Cerebellar nuclear complex (tissue), 1 donor: ENCODE data around the gene APLP1.
"Not testable (repeated sequence)": the region's sequence is repeated elsewhere in the genome, so short reads cannot be mapped to it uniquely, and the experiment has no call there.

ENCODE experiments used
- DNase-seq, 2 experiments: peaks; one replicate each; lab custom pipeline; 2025; lab: John Stamatoyannopoulos, UW

APLP1 gene

DNA sequence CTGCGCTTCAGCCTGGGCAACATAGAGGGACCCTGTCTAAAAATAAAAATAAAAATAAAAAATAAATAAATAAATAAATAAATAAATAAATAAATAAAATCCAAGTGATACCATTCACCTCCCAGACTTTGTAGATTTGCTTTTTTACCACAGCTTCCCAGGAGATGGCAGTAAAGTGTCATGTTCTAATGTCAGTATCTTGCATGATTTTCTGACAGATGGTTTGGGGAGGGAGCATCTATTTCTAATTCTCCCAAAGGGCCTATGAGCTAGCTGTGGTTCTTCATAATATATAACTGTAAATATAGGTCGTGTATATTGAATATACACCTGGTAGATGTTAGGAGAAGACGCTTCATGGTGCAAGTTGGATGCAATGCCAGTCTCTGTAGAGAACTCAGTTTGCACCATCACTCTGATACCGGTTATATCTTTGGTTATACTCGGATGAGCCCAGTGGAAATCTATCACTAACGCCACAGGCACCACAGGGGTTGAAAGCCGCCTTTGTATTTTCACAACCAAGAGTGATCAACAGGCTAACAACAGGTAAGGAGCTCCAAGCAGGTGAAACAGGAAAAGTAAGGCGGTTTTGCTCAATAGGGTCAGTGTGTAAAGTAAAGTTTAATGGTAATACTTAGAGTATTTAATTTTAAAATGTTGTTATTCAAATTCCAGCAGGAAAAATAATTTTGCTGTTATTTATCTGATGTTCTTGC is 13.9 kb downstream of the APLP1 start:
- peak; percentile 61 to 87 for DNase-seq

DNA sequence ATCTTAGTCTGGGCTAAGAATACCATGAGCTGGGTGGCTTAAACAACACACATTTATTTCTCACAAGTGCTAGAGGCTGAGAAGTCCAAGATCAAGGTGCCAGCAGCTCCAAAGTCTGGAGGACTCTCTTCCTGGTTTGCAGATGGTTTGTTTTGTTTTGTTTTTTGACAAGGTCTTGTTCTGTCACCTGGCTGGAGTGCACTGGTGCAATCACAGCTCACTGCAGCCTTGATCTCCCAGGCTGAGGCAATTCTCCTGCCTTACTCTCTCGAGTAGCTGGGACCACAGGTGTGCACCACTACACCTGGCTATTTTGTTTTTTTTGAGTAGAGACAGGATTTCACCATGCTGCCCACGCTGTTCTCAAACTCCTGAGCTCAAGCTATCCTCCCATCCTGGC is 15.5 kb downstream of the APLP1 start:
- DNase-seq = no peak

DNA sequence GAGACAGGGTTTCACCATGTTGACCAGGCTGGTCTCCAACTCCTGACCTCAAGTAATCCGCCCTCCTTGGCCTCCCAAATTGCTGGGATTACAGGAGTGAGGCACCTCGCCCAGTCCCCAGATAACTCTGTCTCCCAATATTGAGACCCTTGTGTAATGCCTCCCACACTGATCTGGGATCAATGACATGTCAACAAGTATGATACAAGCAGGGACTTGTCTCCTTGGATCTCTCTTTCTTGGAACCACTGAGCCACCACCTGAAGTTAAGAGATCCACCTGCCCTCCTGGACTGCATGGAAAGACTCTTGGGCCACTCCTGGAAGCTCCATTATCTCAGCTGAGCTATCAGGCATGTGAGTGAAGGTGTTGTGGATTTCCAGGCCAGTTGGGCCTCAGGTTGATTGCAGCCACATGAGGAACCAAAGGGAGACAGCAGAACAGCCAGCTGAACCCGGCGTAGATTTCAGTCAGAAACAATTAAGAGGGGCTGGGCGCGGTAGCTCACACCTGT is 16.9 kb downstream of the APLP1 start:
- DNase-seq = no peak

DNA sequence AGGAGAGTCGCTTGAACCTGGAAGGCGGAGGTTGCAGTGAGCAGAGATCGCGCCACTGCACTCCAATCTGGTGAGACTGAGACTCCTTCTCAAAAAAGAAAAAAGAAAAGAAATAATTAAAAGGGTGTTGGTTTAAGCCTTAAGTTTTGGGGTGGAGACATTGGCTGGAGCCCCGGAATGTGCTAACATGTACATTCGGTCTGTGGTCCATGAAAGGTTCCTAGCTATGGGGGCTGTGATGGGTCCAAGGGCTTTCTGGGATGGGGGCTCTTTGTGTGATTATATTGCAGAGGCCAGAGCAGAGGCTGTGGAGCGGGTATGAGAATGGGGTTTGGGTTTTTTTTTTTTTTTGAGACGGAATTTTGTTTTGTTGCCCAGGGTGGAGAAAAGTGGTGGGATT is 17.5 kb downstream of the APLP1 start:
- DNase-seq = no peak

DNA sequence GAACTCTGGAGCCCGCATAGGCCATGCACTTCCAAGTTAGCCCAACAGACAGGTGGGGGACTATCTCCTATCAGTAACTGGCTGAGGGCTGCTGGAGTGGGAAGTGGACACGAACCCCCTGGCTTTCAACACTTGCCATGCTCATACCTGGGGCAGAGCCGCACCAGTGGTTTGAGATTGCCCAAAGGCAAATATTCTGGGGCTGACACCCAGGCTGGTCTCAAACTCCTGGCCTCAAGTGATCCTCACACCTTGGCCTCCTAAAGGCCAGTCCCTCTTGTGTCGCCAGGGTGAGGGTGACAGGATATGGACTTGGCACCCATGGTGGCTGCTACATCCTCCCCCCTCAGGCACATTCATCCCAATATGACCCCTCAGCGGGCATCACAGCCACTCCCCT is 18.8 kb downstream of the APLP1 start:
- DNase-seq = no peak

DNA sequence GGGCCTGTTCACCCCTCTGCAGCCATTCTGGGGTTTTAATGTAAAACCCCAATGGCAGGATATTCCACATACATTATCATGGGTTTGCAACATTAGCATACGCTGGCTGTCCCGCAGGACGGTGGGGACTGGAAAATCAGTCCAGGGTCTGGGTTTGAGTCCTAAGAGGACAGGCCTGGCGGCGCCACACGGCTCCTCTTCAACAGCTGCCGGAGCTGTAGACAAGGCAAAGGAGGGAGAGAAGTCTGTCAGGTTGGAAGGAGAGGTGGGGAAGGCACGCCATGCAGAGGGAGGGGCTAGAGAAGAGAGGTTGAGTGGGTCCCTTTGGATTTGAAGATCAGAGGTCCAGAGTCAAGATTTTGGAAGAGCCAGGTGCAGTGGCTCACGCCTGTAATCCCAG is 20.0 kb downstream of the APLP1 start:
- no peak for DNase-seq

DNA sequence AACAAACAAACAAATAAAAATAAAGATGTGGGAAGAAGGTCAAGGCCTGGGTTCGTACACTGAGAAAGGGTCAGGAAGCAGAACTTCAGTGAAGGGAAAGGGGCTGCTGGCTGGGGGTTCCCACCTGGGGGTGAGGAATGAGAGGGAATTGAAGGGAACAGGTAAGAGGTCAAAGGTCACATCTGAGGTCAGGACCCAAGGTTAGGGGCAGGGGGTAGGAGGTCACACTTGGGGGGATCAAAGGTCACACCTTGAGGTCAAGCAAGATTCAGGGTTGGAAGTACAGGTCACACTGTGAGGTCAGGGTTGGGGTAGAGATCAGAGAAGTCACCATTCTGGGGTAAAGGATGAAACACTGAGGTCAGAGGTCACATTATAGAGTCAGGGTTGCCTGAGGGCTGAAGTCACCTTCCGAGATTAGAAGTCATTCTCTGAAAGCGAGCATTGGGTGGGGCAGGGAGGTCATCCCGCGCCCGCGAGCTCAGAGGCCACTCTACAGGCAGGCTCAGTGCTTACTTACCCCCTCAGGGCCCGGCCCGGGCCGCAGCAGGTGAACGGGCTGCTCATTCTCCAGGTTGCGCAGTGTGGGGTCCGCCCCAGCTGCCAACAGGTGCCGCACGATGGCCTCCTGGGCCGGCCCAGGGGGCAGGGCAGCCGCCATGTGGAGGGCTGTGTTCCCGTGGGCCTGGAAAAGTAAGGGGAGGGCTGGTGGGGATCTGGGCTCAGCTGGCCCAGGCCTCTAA is 21.2 kb downstream of the APLP1 start:
- no peak for DNase-seq

DNA sequence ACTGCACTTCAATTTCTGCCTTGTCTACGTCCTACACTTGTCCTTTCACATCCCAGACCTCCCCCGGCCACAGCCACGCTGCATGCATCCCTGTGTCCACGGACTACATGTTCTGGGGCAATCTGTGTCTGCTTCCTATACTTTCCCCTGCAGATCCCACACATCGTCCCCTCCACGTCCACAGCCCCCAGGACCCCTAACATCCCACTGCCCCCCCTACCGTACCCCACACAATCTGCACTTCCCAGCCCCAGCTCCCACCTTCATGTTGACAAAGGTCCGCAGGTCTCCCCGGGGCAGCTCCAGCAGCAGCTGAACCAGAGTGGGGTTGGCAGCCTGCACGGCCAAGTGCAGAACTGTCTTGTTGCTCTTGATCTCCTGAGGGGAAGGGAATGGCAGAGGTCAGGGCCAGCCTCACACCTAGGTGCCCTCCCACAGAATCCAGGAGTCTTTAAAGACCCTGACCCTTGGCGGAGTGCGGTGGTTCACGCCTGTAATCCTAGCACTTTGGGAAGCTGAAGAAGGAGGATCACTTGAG is 21.8 kb downstream of the APLP1 start:
- no peak for DNase-seq

DNA sequence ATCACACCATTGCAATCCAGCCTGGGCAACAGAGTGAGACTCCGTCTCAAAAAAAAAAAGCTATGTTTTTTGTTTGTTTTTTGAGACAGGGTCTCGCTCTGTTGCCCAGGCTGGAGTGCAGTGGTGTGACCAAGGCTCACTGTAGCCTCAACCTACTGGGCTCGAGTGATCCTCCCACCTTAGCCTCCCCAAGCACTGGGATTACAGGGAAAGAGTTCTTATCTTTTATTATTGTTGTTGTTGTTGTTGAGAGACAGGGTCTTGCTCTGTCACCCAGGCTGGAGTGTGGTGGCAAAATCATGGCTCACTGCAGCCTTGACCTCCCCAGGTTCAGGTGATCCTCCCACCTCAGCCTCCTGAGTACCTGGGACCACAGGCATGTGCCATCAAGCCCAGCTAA is 23.4 kb downstream of the APLP1 start:
- not testable (repeated sequence) for DNase-seq

DNA sequence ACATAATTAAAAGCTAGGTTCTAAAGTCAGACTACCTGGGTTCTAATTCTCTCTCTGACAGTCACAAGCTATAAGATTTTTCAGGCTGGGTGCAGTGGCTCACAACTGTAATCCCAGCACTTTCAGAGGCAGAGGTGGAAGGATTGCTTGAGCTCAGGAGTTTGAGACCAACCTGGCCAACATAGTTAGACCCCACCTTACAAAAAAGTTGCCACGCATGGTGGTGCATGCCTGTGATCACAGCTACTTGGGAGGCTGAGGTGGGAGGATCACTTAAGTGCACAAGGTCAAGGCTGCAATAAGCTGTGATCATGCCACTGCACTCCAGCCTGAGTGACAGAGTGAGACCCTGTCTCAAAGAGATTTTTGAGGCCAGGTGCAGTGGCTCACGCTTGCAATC is 26.0 kb downstream of the APLP1 start:
- DNase-seq = no peak

DNA sequence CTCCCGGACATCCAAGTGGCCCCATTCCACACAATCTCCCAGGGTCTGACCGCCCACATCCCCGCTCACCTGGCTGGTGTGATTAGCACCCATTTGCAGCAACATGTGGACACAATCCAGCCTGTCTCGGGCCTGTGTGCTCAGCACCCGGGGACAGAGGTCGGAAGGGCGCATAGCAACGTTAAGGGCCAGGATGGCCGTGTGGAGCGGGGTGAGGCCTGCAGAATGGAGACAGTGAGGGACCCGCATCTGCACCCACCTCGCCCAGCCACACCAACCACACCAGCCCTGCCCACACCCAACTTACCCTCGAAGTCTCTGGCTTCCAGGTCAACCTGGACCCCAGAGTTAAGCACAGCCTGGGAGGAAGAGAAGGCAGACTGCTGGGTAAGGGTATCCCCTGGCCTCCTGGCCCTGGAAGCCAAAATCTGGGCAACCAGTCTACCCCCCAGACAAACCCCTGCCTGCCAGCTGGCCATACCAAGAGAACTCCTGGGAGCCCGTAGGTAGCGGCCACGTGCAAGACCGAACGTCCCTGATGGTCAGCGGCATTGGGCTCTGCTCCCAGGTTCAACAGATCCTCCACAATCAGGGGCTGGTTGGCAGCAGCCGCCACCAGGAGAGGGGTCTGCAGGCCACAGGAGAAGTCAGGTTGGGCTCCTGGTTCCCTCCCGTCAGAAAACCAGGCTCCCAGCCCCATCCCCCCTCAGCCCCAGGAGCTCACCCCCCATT is 27.7 kb downstream of the APLP1 start:
- no peak for DNase-seq

DNA sequence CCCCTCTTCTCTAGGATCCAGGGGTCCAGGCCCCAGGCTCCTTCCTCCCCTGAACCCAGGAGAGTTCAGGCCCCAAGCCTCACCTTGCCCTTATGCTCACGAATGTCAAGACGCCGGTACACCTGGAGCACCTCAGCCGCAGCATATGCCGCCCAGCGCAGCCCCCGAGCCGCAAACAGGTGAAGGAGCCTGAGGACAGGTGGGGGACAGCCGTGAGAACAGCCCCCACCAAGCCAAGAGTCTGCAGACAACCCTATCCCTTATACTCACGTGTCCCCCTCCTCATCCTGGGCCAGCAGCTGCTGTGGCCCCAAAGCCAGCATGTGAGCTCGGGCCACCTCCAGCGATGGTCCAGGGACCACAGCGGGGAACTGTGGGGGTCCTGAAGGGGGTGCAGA is 28.3 kb downstream of the APLP1 start:
- DNase-seq = no peak

DNA sequence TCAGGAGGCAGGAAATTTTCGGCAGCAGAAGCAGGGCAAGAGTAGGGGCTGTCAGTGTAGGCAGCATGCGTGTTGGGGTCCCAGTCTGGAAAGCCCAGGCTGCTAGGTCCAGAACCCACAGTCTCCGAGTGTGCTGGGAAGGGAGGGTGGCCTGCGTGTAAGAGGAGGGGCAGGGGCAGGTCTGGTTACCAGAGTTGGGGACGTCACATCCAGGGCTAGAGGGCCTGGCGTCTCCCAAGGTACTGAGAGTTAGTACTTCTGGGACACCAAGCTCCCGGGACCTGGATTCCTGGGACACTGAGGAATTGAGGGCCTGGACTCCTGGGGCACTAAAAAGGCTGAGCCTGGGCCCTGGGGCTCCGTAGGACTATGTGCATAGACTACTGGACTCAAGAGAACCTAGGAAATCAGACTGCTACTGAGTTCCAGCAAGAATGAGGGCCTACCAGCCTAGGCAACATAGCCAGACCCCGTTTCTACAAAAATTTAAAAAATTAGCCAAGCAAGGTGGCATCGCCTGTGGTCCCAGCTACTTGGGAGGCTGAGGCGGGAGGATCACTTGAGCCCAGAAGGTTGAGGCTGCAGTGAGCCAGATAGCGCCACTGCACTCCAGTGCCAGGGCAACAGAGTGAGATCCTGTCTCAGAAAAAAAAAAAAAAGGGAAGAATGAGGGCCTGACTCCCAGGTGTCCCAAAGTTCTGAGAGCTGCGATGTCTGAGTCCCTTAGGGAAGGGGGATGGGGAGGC is 29.5 kb downstream of the APLP1 start:
- DNase-seq = no peak

DNA sequence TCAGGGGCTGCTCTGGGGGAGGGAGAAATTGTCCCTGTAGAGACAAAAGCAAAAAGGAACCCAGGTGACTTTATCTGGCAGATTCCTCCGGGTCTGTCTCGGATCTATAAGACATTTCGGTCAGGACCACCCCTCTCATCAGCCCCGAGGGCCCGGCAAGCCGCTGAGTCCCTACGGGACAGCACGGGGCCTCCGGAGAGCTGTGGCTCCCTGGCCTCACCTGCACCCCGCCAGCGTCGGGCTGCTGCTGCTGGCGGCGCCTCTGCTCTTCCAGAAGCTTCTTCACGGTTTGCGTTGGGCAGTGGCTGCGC is 30.1 kb downstream of the APLP1 start:
- DNase-seq = no peak

DNA sequence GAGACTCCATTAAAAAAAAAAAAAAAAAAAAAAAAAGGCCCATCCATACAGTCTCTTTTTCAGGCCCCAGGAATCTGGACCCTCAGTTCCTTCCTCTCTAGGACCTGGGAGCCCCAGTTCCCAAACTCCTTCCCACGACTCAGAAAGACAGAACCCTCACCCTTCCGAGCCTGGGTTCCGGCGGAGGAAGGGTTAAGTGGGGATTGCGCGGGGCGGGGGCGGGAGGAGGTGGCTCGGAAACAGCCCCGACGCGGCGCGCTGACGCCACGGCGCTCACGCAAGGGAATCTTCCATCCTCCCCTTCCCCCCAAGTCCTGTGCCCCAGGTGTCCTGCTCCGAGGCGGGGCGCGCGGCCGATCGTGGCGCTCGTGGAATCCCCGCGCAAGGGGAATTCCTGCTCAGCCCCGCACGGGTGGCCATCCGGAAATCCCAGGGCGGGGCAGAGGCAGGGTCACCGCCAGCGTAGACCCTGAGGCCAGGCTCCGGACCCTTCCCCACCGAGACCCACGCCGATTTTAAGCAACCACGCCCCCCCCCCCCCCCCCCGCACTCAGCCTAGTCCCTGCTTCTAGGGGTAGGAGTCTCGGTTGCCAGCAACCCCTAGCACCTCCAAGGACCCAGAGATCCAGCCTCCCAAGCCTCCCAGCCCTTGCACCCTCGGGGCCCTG is 31.3 kb downstream of the APLP1 start:
- DNase-seq = peak; percentile 33 to 58

DNA sequence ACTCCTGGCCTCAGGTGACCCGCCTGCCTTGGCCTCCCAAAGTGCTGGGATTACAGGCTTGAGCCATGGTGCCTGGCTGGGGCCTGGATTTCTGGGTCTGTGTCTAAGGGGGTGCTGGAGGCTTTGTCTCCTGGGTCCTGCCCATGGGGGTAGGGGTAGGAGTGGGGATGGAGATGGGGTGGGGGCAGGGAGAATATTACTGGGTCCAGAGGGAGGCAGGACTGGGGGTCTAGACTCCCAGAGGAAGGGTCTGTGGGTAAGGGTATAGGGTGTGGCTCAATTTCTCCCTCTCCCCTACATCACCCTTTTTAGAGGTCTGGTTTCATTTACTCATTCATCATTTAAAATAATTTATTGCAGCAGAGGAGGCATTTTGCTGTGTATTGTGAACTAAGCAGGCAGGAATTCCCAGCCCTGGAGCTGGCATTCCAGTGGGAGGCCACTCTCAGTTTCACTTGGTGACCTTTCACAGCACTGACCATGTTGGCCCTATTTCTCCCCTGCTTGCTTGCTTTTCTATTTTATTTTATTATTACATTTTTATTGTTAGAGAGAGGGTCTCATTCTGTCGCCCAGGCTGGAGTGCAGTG is 32.8 kb downstream of the APLP1 start:
- DNase-seq = no peak

DNA sequence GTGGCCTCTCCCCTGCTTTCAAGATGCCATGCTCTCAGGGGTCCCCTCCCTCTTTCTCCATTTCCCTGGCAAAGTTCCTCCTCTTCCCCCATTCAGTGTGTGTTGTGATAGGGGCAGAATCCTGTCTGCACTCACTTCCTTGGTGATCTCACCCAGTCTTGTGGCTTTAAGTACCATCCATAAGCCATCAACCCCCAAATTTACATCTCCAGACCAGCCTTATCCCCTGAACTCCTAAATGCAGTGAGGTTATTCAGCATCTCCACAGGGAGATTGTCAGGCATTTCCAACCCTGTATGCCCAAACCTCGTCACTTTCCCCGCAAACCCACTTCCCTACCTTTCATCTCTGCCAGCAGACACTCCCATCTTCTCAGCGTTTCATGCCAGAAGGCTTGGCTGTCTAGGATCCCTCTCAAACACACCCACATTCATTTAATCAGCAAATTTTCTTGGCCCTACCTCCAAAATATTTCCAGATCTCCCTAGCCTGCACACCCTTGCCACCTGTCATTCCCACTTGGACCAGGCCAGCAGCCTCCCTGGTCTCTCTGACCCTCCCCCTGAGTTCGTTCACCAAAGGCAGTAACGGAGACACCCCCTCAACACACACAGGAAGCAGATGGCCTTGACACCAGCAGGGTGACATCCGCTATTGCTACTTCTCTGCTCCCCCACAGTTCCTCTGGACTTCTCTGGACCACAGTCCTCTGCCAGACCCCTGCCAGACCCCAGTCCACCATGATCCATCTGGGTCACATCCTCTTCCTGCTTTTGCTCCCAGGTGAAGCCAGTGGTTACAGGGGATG is 33.7 kb downstream of the APLP1 start, which contains the start of gene HCST:
TSS of gene HCST (plus strand) at position 676 of the 808 bp plus-strand sequence. CDS start at position 741, 65 bp downstream.
- no peak for DNase-seq

DNA sequence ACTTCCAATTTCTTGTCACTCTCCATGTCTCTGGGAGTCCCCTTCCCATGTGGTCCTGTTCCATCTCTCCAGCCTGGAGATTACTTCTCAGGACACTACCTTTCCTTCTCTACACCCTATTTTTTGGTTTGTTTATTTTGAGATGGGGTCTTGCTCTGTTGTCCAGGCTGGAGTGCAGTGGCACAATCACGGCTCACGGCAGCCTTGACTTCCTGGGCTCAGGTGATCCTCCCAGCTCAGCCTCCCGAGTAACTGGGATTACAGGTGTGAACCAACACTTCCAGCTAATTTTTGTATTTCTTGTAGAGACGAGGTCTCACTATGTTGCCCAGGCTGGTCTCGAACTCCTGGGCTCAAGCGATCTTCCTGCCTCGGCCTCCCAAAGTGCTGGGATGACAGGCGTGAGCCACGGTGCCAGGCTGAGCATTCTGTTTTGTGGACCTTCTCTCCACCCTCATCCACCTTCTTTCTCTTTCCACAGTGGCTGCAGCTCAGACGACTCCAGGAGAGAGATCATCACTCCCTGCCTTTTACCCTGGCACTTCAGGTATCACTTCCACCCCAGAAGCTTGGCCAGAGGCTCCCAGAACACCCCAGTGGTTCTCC is 34.6 kb downstream of the APLP1 start:
- DNase-seq = no peak

DNA sequence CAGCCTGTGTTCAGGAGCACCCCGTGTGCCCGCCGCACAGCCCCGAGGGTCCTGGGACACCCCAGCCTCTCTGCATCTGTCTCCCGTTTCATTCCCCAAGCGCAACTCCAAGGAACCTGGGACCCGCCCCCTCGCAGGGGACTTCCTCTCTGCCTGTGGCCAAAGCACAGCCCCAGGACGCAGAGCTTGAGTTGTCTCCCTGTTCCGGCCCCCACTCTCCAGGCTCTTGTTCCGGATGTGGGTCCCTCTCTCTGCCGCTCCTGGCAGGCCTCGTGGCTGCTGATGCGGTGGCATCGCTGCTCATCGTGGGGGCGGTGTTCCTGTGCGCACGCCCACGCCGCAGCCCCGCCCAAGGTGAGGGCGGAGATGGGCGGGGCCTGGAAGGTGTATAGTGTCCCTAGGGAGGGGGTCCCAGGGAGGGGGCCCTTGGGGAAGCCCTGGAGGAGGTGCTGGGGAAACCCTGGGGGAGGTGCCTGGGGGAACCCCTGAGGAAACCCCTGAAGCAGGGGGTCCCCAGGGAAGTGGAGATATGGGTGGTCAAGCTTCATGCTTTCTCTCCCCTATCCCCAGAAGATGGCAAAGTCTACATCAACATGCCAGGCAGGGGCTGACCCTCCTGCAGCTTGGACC is 35.3 kb downstream of the APLP1 start:
- DNase-seq = no peak
